Osteoblast (primary cell): ENCODE measurements around the gene HCRTR1. TPM values are rescaled to one million over a fixed set of nuclear protein-coding genes. Genes with fewer than 3 reads are reported as not detected.

ENCODE experiments used
- DNase-seq: peaks from one replicate; pipeline ENCODE4 v3.0.0; 2011; ENCODE audit warnings: low spot score, mixed read lengths; ENCODE audit not compliant: insufficient read length; ENCODE audit errors: missing footprints
- H2AFZ ChIP-seq: 2 replicates; pipeline ENCODE4 v1.6.0; 2011; ENCODE audit warnings: mild to moderate bottlenecking, low read length
- H3K27ac ChIP-seq: 2 replicates; pipeline ENCODE4 v1.5.1; 2011; ENCODE audit warnings: mild to moderate bottlenecking, low read depth, low read length, moderate library complexity
- H3K27me3 ChIP-seq: 2 replicates; pipeline ENCODE4 v1.6.0; 2012; ENCODE audit warnings: mild to moderate bottlenecking, control low read depth, inconsistent platforms, low read length, moderate library complexity; ENCODE audit not compliant: insufficient read depth
- H3K36me3 ChIP-seq: 2 replicates; pipeline ENCODE4 v1.5.1; 2011; ENCODE audit warnings: mild to moderate bottlenecking, low read length, control low read depth, moderate library complexity; ENCODE audit not compliant: insufficient read depth
- H3K4me1 ChIP-seq: 2 replicates; pipeline ENCODE4 v1.5.1; 2011; ENCODE audit warnings: mild to moderate bottlenecking, low read length, control low read depth, moderate library complexity; ENCODE audit not compliant: insufficient read depth
- H3K4me2 ChIP-seq: 2 replicates; pipeline ENCODE4 v1.6.0; 2011; ENCODE audit warnings: mild to moderate bottlenecking, low read length; ENCODE audit not compliant: insufficient read depth
- H3K4me3 ChIP-seq: fragments of 200-600 bp; sonication (generic); 3 replicates; pipeline ENCODE4 v1.5.1; 2012; ENCODE audit warnings: mild to moderate bottlenecking, low read length, inconsistent platforms; ENCODE audit not compliant: insufficient read depth
- H3K79me2 ChIP-seq: 2 replicates; pipeline ENCODE4 v1.6.0; 2012; ENCODE audit warnings: mild to moderate bottlenecking, low read length, control low read depth, inconsistent platforms; ENCODE audit not compliant: insufficient read depth
- H3K9me3 ChIP-seq: 2 replicates; pipeline ENCODE4 v1.5.1; 2011; ENCODE audit warnings: low read depth, low read length, control low read depth
- H4K20me1 ChIP-seq: 2 replicates; pipeline ENCODE4 v1.6.0; 2012; ENCODE audit warnings: mild to moderate bottlenecking, low read length, control low read depth; ENCODE audit not compliant: insufficient read depth
- CTCF ChIP-seq: IDR thresholded peaks from 2 replicates; pipeline ENCODE4 v1.5.1; 2011; ENCODE audit warnings: mild to moderate bottlenecking, low read depth, low read length, moderate library complexity; ENCODE audit errors: extremely low read depth
- total RNA-seq: library from RNA; depleted of rRNA; stranded (reverse); fragments of >200 nt; gene quantifications from 2 replicates; pipeline ENCODE4 v1.2.3, GENCODE V29; 2012

HCRTR1 gene
- total RNA-seq, 1 donor = not detected

DNA sequence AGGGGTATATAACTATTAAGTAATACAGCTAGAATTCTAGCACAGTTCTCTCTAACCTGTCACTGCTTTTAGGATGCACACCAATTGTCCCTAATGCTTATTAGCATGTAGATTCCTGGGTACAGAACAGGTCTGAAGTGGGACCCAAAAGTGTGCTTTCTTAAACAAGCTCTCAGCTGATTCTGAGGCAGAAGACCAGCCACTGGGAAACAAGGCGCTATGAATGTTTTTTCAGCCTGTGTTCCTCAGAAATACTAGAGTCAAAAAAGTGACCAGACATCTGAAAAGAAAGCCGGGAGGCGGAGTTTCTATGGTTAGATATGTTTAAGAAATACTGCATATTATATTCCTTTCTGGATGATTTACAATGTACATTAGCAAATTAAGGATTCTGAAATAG is 25.4 kb downstream of the HCRTR1 start:
- no peaks in the 10 kb centered on the region for H3K9me3 ChIP-seq
- no peak overlapping the region for H3K4me2 ChIP-seq
- H3K4me3 ChIP-seq = no peak overlapping the region
- peaks cover 65% of the 10 kb centered on the region for H3K79me2 ChIP-seq
- peaks cover 47% of the 10 kb centered on the region for H3K4me1 ChIP-seq
- H4K20me1 ChIP-seq = peaks cover 12% of the 10 kb centered on the region
- no peak overlapping the region for H3K27ac ChIP-seq
- no peak overlapping the region for H2AFZ ChIP-seq
- no peak for DNase-seq
- no peak for TF ChIP-seq CTCF
- H3K27me3 ChIP-seq = no peaks in the 10 kb centered on the region
- no peaks in the 10 kb centered on the region for H3K36me3 ChIP-seq

GRCh38 chr1:31643976-31644559 is 26.6 kb downstream of the HCRTR1 start:
- H3K36me3 ChIP-seq = no peaks in the 10 kb centered on the region
- peaks cover 56% of the 10 kb centered on the region for H3K4me1 ChIP-seq
- peak overlapping the region; percentile 98 for H3K4me2 ChIP-seq
- H3K9me3 ChIP-seq = no peaks in the 10 kb centered on the region
- peak overlapping the region; percentile 98 for H3K27ac ChIP-seq
- peak; percentile 15 for DNase-seq
- no peak for TF ChIP-seq CTCF
- H3K4me3 ChIP-seq = peak overlapping the region; percentile 87
- peaks cover 2% of the 10 kb centered on the region for H4K20me1 ChIP-seq
- H3K27me3 ChIP-seq = no peaks in the 10 kb centered on the region
- peaks cover 54% of the 10 kb centered on the region for H3K79me2 ChIP-seq
- H2AFZ ChIP-seq = peak overlapping the region; percentile 94

GRCh38 chr1:31644560-31645273 is 27.2 kb downstream of the HCRTR1 start, which contains the start of gene PEF1:
TSS of gene PEF1 (minus strand) at chr1:31644876. CDS start at chr1:31644864, 12 bp downstream.
- peaks cover 51% of the 10 kb centered on the region for H3K79me2 ChIP-seq
- peak within 1 kb of the TSS; percentile 87 for H3K4me3 ChIP-seq
- peak within 1 kb of the TSS; percentile 98 for H3K27ac ChIP-seq
- peaks cover 55% of the 10 kb centered on the region for H3K4me1 ChIP-seq
- H4K20me1 ChIP-seq = no peaks in the 10 kb centered on the region
- peak within 1 kb of the TSS; percentile 98 for H3K4me2 ChIP-seq
- no peak for TF ChIP-seq CTCF
- peak within 1 kb of the TSS; percentile 94 for H2AFZ ChIP-seq
- peaks cover 1% of the 10 kb centered on the region for H3K36me3 ChIP-seq
- H3K9me3 ChIP-seq = no peaks in the 10 kb centered on the region
- no peaks in the 10 kb centered on the region for H3K27me3 ChIP-seq
- DNase-seq = peak; percentile 98

DNA sequence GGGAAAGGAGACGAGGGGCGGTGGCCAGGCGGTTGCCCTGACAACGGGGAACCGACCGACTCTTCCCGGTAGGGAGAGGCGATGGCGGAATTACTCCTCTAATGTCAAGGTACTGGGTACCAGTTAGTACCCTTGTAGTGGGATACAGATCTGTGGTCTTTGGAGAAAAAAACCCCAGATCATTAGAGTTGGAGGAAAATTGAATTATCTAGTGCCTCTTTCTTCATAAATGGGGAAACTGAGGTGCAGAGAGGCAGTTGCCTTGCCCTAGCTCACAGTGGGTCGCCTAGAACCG is 27.7 kb downstream of the HCRTR1 start:
- H4K20me1 ChIP-seq = no peaks in the 10 kb centered on the region
- no peaks in the 10 kb centered on the region for H3K27me3 ChIP-seq
- peak overlapping the region; percentile 87 for H3K4me3 ChIP-seq
- H3K9me3 ChIP-seq = no peaks in the 10 kb centered on the region
- peak overlapping the region; percentile 98 for H3K27ac ChIP-seq
- H3K4me2 ChIP-seq = peak overlapping the region; percentile 98
- H3K79me2 ChIP-seq = peaks cover 50% of the 10 kb centered on the region
- no peak for TF ChIP-seq CTCF
- DNase-seq = no peak
- peaks cover 4% of the 10 kb centered on the region for H3K36me3 ChIP-seq
- peaks cover 55% of the 10 kb centered on the region for H3K4me1 ChIP-seq
- H2AFZ ChIP-seq = peak overlapping the region; percentile 94
